BE2C (cell line): ENCODE data around the gene PIP5K1A.
"Not testable (repeated sequence)": the region's sequence is repeated elsewhere in the genome, so short reads cannot be mapped to it uniquely, and the experiment has no call there.

ENCODE experiments used
- DNase-seq: peaks from one replicate; pipeline ENCODE4 v3.0.0-alpha.2; 2020
- H3K27me3 ChIP-seq: fragments of 250-450 bp; sonication (Bioruptor Pico); 2 replicates; pipeline ENCODE4 v1.5.1; 2020; ENCODE audit warnings: mild to moderate bottlenecking
- H3K36me3 ChIP-seq: fragments of 250-450 bp; sonication (Bioruptor Pico); 2 replicates; pipeline ENCODE4 v1.5.1; 2020; ENCODE audit warnings: mild to moderate bottlenecking
- H3K4me1 ChIP-seq: fragments of 250-450 bp; sonication (Bioruptor Pico); 2 replicates; pipeline ENCODE4 v1.5.1; 2020
- H3K4me3 ChIP-seq: 2 replicates; pipeline ENCODE4 v1.5.1; 2011; ENCODE audit warnings: low read depth, low read length
- H3K9me3 ChIP-seq: fragments of 250-450 bp; sonication (Bioruptor Pico); 2 replicates; pipeline ENCODE4 v1.5.1; 2020
- TF ChIP-seq, protein P1 (sequence below): IDR thresholded peaks from 2 replicates; pipeline ENCODE4 v1.5.1; 2012; ENCODE audit warnings: mild to moderate bottlenecking, low read depth, low read length

Gene PIP5K1A

DNA sequence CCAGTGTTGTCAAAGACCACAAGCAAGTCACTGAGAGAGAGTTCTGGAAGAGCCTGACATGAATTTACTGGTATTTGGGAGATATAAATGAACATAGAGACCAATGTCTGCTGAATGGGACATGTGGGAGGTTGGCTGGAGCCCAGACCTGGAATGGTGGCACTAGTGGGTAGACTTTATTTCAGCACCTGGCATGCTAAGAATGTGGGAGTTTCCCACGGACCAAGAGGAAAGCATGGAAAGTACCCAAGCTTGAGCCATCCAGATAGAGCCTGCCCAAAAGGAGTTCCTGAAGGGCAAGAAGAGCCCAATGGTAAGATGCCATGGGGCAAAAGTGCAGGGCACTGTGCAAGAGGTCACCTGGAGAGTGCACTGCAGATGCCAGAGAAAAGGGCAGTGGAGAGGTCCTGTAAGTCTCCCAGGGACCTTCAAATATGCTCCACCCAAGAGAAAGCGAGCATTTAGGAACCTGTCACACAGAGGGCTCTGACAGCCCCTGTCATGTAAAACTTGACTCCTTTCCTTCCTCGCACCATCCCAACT, 75.6 kb downstream of the PIP5K1A start:
- no peak for DNase-seq
- no peaks in the 10 kb centered on the region for H3K4me1 ChIP-seq
- H3K9me3 ChIP-seq = no peaks in the 10 kb centered on the region; the same call in 1 of the 2 replicates
- TF ChIP-seq, protein P1, sequence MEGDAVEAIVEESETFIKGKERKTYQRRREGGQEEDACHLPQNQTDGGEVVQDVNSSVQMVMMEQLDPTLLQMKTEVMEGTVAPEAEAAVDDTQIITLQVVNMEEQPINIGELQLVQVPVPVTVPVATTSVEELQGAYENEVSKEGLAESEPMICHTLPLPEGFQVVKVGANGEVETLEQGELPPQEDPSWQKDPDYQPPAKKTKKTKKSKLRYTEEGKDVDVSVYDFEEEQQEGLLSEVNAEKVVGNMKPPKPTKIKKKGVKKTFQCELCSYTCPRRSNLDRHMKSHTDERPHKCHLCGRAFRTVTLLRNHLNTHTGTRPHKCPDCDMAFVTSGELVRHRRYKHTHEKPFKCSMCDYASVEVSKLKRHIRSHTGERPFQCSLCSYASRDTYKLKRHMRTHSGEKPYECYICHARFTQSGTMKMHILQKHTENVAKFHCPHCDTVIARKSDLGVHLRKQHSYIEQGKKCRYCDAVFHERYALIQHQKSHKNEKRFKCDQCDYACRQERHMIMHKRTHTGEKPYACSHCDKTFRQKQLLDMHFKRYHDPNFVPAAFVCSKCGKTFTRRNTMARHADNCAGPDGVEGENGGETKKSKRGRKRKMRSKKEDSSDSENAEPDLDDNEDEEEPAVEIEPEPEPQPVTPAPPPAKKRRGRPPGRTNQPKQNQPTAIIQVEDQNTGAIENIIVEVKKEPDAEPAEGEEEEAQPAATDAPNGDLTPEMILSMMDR = no peak
- no peaks in the 10 kb centered on the region for H3K27me3 ChIP-seq
- H3K4me3 ChIP-seq = no peak overlapping the region
- H3K36me3 ChIP-seq = peaks cover 3% of the 10 kb centered on the region; the same call in 1 of the 2 replicates

DNA sequence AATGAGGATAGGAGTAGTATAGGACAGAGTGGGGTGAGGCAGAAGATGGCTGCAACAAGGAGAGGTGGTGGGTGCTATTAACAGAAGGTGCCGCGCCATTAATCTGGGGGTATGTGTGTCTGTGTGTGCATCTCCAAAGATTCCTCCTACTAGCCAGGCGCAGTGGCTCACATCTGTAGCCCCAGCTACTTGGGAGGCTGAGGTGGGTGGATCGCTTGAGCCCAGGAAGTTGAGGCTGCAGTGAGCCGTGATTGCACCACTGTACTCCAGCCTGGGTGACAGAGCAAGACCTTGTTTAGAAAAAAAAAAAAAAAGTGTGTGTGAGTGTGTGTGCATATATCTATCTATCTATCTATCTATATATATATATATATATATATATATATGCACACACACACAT, 77.0 kb downstream of the PIP5K1A start:
- H3K36me3 ChIP-seq, H3K27me3 ChIP-seq, H3K9me3 ChIP-seq, H3K4me1 ChIP-seq, DNase-seq, H3K4me3 ChIP-seq: not testable (repeated sequence)

DNA sequence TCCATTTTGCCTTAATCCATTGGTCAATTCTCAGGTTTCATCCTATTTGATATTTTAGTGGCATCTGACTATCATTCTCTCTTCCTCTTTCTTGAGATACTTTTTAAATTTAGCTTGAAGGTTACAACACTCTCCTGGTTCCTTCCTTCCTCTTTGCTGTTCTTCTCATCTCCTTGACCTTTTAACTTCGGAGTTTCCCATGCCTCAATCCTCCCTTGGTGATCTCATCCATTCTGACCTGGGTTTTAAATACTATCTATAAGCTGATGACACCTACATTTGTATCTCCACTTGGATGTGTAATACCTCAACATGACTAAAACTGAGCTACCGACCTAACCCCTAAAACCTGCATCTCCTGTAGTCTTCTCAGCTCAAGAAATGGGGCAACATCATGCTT, 78.9 kb downstream of the PIP5K1A start:
- TF ChIP-seq, protein P1 = no peak
- DNase-seq = no peak
- Histone ChIP-seq H3K4me3 (no peak overlapping the region), H3K4me1 (no peaks in the 10 kb centered on the region), H3K9me3 (no peaks in the 10 kb centered on the region), H3K27me3 (no peaks in the 10 kb centered on the region), H3K36me3 (no peaks in the 10 kb centered on the region)

GRCh38 chr1:151281225-151281968, 83.0 kb downstream of the PIP5K1A start:
- Histone ChIP-seq H3K4me1 (no peaks in the 10 kb centered on the region), H3K27me3 (no peaks in the 10 kb centered on the region), H3K36me3 (no peaks in the 10 kb centered on the region; the same call in 1 of the 2 replicates), H3K9me3 (no peaks in the 10 kb centered on the region), H3K4me3 (peak overlapping the region; percentile 69)
- TF ChIP-seq, protein P1 = peak; percentile 18; the same call in 1 of the 2 replicates
- DNase-seq = peak; percentile 97

- Histone ChIP-seq H3K36me3 (peaks cover 5% of the 10 kb centered on the region), H3K27me3 (no peaks in the 10 kb centered on the region), H3K9me3 (no peaks in the 10 kb centered on the region), H3K4me3 (peak within 1 kb of the TSS; percentile 69), H3K4me1 (no peaks in the 10 kb centered on the region)
- peak; percentile 100 for DNase-seq
- TF ChIP-seq, protein P1 = no peak
Observed at GRCh38 chr1:151281969-151282882, 83.9 kb downstream of the PIP5K1A start, which contains the start of gene ZNF687. Gene ZNF687 (plus strand): TSS chr1:151282299. CDS start chr1:151286292, 3,993 bp downstream.
